Body of pancreas (tissue), 4 donors: ENCODE measurements around the gene SLC26A5. TPM values are rescaled to one million over a fixed set of nuclear protein-coding genes. Genes with fewer than 3 reads are reported as not detected.
"Not testable (repeated sequence)": the region's sequence is repeated elsewhere in the genome, so short reads cannot be mapped to it uniquely, and the experiment has no call there.

Experiments
- ATAC-seq: fragments of 150-250 bp; one replicate; pipeline ENCODE4 v1.9.1; 2016
- DNase-seq, 4 donors: peaks; one replicate each; pipeline ENCODE4 v3.0.0-alpha.2; 2019
- H3K27ac ChIP-seq, 4 donors: fragments of 200-600 bp; sonication (generic); 1 replicate in 3 of 4; 2 replicates in 1 of 4; pipeline versions ENCODE4 v1.5.1 to v1.6.1; 2016 to 2019; ENCODE audit warnings: mild to moderate bottlenecking in 1 of 4, mixed read lengths in 1 of 4, moderate library complexity in 1 of 4
- H3K27me3 ChIP-seq, 2 donors: fragments of 200-600 bp; sonication (generic); one replicate each; pipeline ENCODE4 v1.6.0; 2016; ENCODE audit warnings: mild to moderate bottlenecking in 1 of 2
- H3K36me3 ChIP-seq, 2 donors: fragments of 200-600 bp; sonication (generic); replicated peaks in 1 of 2; 2 replicates each; pipeline ENCODE4 v1.5.1; 2016; ENCODE audit warnings: low read depth in 2 of 2; ENCODE audit not compliant: insufficient read depth in 1 of 2
- H3K4me1 ChIP-seq: fragments of 200-600 bp; sonication (generic); one replicate; pipeline ENCODE4 v1.6.0; 2016
- H3K4me3 ChIP-seq, 2 donors: fragments of 200-600 bp; sonication (generic); 1 replicate in 1 of 2; 2 replicates in 1 of 2; pipeline ENCODE4 v1.5.1; 2016 to 2019
- H3K9me3 ChIP-seq, 3 donors: fragments of 200-600 bp; sonication (generic); 1 replicate in 2 of 3; 2 replicates in 1 of 3; pipeline ENCODE4 v1.5.1; 2016
- POLR2A ChIP-seq, 3 donors: fragments of 450-650 bp; IDR thresholded peaks; one replicate each; pipeline ENCODE4 v1.6.1; 2016; ENCODE audit warnings: antibody characterized with exemption in 3 of 3, mild to moderate bottlenecking in 2 of 3
- WGBS, 2 donors: methylation state at CpG; one replicate each; pipeline ENCODE4 v1.1.5; 2017; 5-methylcytosine and 5-hydroxymethylcytosine counted together
- intact Hi-C: fragments of 100-400 bp; cut with DNase I; formaldehyde crosslinking; loops from one replicate; pipeline ENCODE4 v1.15.1; 2023
- total RNA-seq, 2 donors: library from RNA; depleted of rRNA; stranded (reverse); fragments of >200 nt; gene quantifications; one replicate each; pipeline ENCODE4 v1.1.0, GENCODE V29; 2016
- TF ChIP-seq, protein P1 (sequence below), 7 experiments: fragments of 450-650 bp in 4 of 7; fragments of 200-600 bp in 3 of 7; sonication (generic) in 3 of 7; IDR thresholded peaks; one replicate each; pipeline ENCODE4 v1.5.1; 2016 to 2019; ENCODE audit warnings: antibody characterized with exemption in 7 of 7

Gene SLC26A5
- total RNA-seq, 2 donors from 2014 or later, result not detected

DNA sequence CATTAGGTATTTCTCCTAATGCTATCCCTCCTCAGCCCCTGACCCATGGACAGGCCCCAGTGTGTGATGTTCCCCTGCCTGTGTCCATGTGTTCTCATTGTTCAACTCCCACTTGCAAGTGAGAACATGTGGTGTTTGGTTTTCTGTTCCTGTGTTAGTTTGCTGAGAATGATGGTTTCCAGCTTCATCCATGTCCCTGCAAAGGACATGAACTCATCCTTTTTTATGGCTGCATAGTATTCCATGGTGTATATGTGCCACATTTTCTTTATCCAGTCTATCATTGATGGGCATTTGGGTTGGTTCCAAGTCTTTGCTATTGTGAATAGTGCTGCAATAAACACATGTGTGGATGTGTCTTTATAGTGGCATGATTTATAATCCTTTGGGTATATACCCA is 46.3 kb downstream of the SLC26A5 start:
- DNase-seq, ATAC-seq, intact Hi-C loops, H3K36me3 ChIP-seq, H3K4me1 ChIP-seq, H3K27ac ChIP-seq, H3K9me3 ChIP-seq, H3K27me3 ChIP-seq, H3K4me3 ChIP-seq: not testable (repeated sequence)

DNA sequence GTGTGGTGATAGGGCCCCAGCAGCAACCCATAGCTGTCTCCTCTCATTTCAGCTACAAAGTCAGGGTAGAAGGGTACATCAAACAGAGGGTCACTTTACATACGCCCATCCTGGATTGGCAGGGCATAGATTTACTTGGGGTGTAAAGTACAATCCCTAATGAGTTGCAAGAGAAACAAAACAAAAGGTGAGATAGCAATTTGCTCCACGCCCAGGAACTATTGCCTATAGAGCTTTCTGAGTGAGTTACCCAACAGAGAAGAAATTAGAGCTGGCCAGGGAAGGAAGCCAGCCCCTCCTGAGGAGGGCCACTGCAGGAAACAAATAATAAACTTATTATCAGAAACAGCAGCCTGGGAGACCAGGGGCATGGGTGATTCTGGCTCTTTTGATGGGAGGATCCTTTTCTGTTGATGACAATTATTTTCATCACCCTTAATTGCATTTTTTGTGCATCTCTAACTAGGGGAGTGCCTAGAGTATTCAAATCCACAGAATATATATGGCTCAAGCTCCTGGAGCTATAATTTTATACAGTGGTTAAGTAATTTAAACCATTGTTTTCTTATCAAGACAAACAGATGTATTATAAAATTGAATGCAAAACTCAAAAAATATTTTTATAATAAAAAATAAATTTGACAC is 47.4 kb downstream of the SLC26A5 start:
- DNase-seq (no peak), ATAC-seq (no peak)
- H3K27ac ChIP-seq, result no peak overlapping the region
- no peak overlapping the region for H3K4me3 ChIP-seq
- intact Hi-C loops, result no loop called here
- H3K4me1 ChIP-seq, result no peaks in the 10 kb centered on the region
- WGBS, 2 donors, result 34 to 56% methylated on average over 2 of the region's 2 CpGs
- H3K27me3 ChIP-seq, result no peaks in the 10 kb centered on the region
- no peaks in the 10 kb centered on the region for H3K9me3 ChIP-seq
- TF ChIP-seq, protein P1, sequence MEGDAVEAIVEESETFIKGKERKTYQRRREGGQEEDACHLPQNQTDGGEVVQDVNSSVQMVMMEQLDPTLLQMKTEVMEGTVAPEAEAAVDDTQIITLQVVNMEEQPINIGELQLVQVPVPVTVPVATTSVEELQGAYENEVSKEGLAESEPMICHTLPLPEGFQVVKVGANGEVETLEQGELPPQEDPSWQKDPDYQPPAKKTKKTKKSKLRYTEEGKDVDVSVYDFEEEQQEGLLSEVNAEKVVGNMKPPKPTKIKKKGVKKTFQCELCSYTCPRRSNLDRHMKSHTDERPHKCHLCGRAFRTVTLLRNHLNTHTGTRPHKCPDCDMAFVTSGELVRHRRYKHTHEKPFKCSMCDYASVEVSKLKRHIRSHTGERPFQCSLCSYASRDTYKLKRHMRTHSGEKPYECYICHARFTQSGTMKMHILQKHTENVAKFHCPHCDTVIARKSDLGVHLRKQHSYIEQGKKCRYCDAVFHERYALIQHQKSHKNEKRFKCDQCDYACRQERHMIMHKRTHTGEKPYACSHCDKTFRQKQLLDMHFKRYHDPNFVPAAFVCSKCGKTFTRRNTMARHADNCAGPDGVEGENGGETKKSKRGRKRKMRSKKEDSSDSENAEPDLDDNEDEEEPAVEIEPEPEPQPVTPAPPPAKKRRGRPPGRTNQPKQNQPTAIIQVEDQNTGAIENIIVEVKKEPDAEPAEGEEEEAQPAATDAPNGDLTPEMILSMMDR (IDR thresholded peaks at IDR 0.05), result no peak
- no peak for TF ChIP-seq POLR2A (IDR thresholded peaks at IDR 0.05)
- no peaks in the 10 kb centered on the region for H3K36me3 ChIP-seq

DNA sequence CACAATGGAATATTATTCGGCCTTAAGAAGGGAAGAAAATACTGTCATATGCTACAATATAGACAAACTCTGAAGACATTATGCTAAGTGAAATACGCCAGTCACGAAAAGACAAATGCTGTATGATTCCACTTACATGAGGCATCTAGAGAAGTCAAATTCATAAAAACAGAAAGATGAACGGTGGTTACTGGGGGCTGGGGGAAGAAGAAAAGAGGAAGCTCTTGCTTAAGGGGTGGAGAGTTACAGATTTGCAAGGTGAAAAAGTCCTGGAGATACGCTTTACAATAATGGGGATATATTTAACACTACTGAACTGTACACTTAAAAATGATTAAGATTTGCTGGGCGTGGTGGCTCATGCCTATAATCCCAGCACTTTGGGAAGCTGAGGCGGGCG is 49.5 kb downstream of the SLC26A5 start:
- no peak for DNase-seq
- H3K4me3 ChIP-seq, result no peak overlapping the region
- no peaks in the 10 kb centered on the region for H3K27me3 ChIP-seq
- H3K4me1 ChIP-seq, result no peaks in the 10 kb centered on the region
- no peaks in the 10 kb centered on the region for H3K36me3 ChIP-seq
- no peaks in the 10 kb centered on the region for H3K9me3 ChIP-seq
- intact Hi-C loops, result no loop called here
- ATAC-seq, result no peak
- 59 to 78% methylated on average over 8 of the region's 8 CpGs for WGBS, 2 donors
- no peak overlapping the region for H3K27ac ChIP-seq
- no peak for TF ChIP-seq POLR2A (IDR thresholded peaks at IDR 0.05)
- TF ChIP-seq, protein P1 (IDR thresholded peaks at IDR 0.05), result no peak

DNA sequence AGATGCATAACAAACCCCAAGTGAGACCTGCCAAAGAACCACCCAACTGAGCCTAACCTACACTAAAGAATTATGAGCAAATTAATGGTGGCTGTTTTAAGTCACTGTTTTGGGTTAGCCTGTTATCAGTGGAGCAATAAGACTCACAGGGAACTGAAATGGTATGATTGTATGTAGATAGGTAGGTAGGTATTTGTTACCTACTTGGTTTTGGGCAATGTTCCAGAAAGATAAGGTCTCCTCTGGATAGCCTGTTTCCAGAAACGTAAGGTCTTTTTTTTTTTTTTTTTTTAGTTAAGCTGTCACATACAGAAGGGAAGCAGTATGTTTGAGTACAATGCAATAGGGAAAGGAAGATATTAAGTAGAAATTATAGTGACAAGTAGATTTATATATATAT is 50.9 kb downstream of the SLC26A5 start:
- intact Hi-C loops, result no loop called here
- H3K4me1 ChIP-seq, result no peaks in the 10 kb centered on the region
- no peaks in the 10 kb centered on the region for H3K36me3 ChIP-seq
- 17 to 29% methylated on average over 1 of the region's 1 CpG for WGBS, 2 donors
- no peak overlapping the region for H3K4me3 ChIP-seq
- ATAC-seq (no peak), DNase-seq (no peak)
- H3K9me3 ChIP-seq, result no peaks in the 10 kb centered on the region
- no peak overlapping the region for H3K27ac ChIP-seq
- TF ChIP-seq POLR2A (IDR thresholded peaks at IDR 0.05), result no peak
- TF ChIP-seq, protein P1 (IDR thresholded peaks at IDR 0.05), result no peak
- no peaks in the 10 kb centered on the region for H3K27me3 ChIP-seq

DNA sequence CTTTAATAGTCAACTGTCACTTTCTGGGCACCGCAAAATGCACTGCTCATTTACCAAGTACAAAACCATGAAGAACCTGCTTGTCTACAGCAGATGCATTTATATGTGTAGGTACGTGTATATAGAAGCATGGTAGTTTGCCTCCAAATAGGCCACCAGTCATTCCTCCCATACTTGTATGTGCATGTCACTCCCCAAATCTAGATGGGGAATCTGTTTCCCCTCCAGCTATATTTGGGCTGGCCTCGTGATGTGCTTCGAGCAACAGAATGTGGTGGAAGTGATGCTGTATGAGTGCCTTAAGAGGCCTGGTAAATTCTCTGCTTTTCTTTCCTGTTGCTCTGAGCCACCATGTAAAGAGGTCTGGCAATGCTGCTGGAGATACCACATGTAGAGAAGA is 51.4 kb downstream of the SLC26A5 start:
- no peak for DNase-seq
- no peaks in the 10 kb centered on the region for H3K9me3 ChIP-seq
- no peak for ATAC-seq
- no peaks in the 10 kb centered on the region for H3K36me3 ChIP-seq
- WGBS, 2 donors, result 68 to 90% methylated on average over 4 of the region's 4 CpGs
- no peaks in the 10 kb centered on the region for H3K27me3 ChIP-seq
- no peak overlapping the region for H3K4me3 ChIP-seq
- intact Hi-C loops, result no loop called here
- no peak for TF ChIP-seq POLR2A (IDR thresholded peaks at IDR 0.05)
- TF ChIP-seq, protein P1 (IDR thresholded peaks at IDR 0.05), result no peak
- no peak overlapping the region for H3K27ac ChIP-seq
- H3K4me1 ChIP-seq, result no peaks in the 10 kb centered on the region
